Measurements from ENCODE around the gene TF.
"Not testable (repeated sequence)": the region's sequence is repeated elsewhere in the genome, so short reads cannot be mapped to it uniquely, and the experiment has no call there.

TF gene

GRCh38 chr3:133767607-133768006, 21.4 kb downstream of the TF start:
- no peak for DNase-seq (ENCODE audit: low spot score)

GRCh38 chr3:133769536-133769935, 23.3 kb downstream of the TF start:
- no peak for DNase-seq (ENCODE audit: low spot score)

GRCh38 chr3:133773732-133774131, 27.5 kb downstream of the TF start:
- DNase-seq (ENCODE audit: low spot score), result no peak

- DNase-seq (ENCODE audit: low spot score), result no peak
Observed at GRCh38 chr3:133775309-133775708, 29.1 kb downstream of the TF start.

GRCh38 chr3:133775835-133776234, 29.6 kb downstream of the TF start:
- DNase-seq (ENCODE audit: low spot score), result no peak

GRCh38 chr3:133776794-133777438, 30.7 kb downstream of the TF start:
- no peak for DNase-seq (ENCODE audit: low spot score)

- no peak for DNase-seq (ENCODE audit: low spot score)
Observed at GRCh38 chr3:133777807-133778568, 31.8 kb downstream of the TF start.

GRCh38 chr3:133779626-133780203, 33.5 kb downstream of the TF start:
- no peak for DNase-seq (ENCODE audit: low spot score)

- DNase-seq (ENCODE audit: low spot score), result not testable (repeated sequence)
Observed at GRCh38 chr3:133780756-133781155, 34.6 kb downstream of the TF start.

GRCh38 chr3:133781570-133781969, 35.4 kb downstream of the TF start:
- no peak for DNase-seq (ENCODE audit: low spot score)

GRCh38 chr3:133782454-133782853, 36.3 kb downstream of the TF start:
- DNase-seq (ENCODE audit: low spot score), result no peak

- no peak for DNase-seq (ENCODE audit: low spot score)
Observed at GRCh38 chr3:133783762-133784161, 37.6 kb downstream of the TF start.

GRCh38 chr3:133788024-133788423, 41.8 kb downstream of the TF start:
- no peak for DNase-seq (ENCODE audit: low spot score)

GRCh38 chr3:133792171-133792763, 46.1 kb downstream of the TF start:
- DNase-seq (ENCODE audit: low spot score), result no peak

GRCh38 chr3:133797396-133798105, 51.4 kb downstream of the TF start:
- DNase-seq (ENCODE audit: low spot score), result no peak

GRCh38 chr3:133799794-133800585, 53.8 kb downstream of the TF start:
- DNase-seq (ENCODE audit: low spot score), result no peak

GRCh38 chr3:133803469-133803868, 57.3 kb downstream of the TF start:
- DNase-seq (ENCODE audit: low spot score), result no peak

- no peak for DNase-seq (ENCODE audit: low spot score)
Observed at GRCh38 chr3:133804896-133805295, 58.7 kb downstream of the TF start.

GRCh38 chr3:133805384-133805701, 59.1 kb downstream of the TF start:
- no peak for DNase-seq (ENCODE audit: low spot score)

GRCh38 chr3:133805702-133806475, 59.7 kb downstream of the TF start, which contains the start of gene SRPRB:
SRPRB (plus strand) TSS chr3:133805815; CDS start chr3:133805849, 34 bp downstream.
- DNase-seq (ENCODE audit: low spot score), result peak; percentile 94

- DNase-seq (ENCODE audit: low spot score), result no peak
Observed at GRCh38 chr3:133812872-133813271, 66.7 kb downstream of the TF start.
